ENCODE data around the gene TGM6. TPM values are rescaled to one million over a fixed set of nuclear protein-coding genes. Genes with fewer than 3 reads are reported as not detected.
"Not testable (repeated sequence)": the region's sequence is repeated elsewhere in the genome, so short reads cannot be mapped to it uniquely, and the experiment has no call there.

The TGM6 gene
- total RNA-seq, 2 experiments from 2014 or later, result not detected

DNA sequence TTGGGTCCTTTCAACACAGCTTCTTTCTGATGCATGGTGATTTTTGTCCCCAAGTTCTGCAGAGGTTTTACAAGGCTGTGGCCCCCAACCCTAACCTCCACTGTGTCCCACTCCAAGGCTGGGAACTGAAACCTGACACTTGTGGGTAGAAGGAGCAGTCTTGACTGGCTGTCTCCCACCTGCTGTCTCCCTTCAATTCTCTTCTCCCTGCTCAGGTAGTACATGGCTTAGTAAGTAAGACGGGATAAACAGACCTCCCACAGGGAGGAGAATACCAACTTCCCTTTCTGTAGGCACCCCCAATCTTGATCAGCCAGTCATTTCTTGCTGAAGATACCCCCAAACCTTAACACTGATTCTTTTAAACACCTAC is 25.0 kb downstream of the TGM6 start:
- H3K9me3 Mint-ChIP-seq, result peaks cover 6% of the 10 kb centered on the region
- POLR2A ChIA-PET, result no interaction called here
- no peaks in the 10 kb centered on the region for H3K4me1 Mint-ChIP-seq
- CTCF ChIA-PET, result interaction anchor here (0.6 kb wide), 2 partner anchors 74 to 118 kb away, joined by 3 read pairs; no protein-coding TSS in a partner anchor
- H3K27me3 Mint-ChIP-seq, result peaks cover 13% of the 10 kb centered on the region
- no peak for DNase-seq
- H3K27ac Mint-ChIP-seq, result no peak overlapping the region
- no peaks in the 10 kb centered on the region for H3K36me3 Mint-ChIP-seq (ENCODE audit: low read depth)
- H3K4me3 Mint-ChIP-seq, result no peak overlapping the region

GRCh38 chr20:2407355-2407754 is 26.7 kb downstream of the TGM6 start:
- POLR2A ChIA-PET; H3K9me3 Mint-ChIP-seq; DNase-seq; H3K27ac Mint-ChIP-seq; H3K4me1 Mint-ChIP-seq; H3K36me3 Mint-ChIP-seq (ENCODE audit: low read depth); H3K4me3 Mint-ChIP-seq: not testable (repeated sequence)
- H3K27me3 Mint-ChIP-seq, result peaks cover 23% of the 10 kb centered on the region
- CTCF ChIA-PET, result interaction anchor here (1.1 kb wide), 1 partner anchor 21 kb away, joined by 3 read pairs; no protein-coding TSS in a partner anchor

DNA sequence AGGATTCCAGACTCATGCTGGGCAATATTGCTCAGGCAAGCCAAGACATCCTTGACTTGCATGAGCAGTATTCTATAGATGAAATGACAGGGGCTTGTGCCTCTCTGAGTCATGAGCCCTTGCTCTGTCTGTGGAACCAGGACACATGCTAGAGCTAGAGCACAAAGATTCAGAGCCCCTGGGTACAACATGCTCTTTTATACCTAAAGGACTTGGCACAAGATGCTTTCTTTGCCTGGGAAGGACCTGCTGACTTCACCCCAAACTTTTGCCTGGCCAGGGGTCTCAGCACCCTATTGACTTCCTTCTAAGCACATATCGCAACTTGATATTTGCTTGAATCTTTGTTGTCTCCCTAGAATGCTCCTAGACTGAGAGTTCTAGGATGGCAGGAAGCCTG is 27.4 kb downstream of the TGM6 start:
- Mint-ChIP-seq H3K36me3 (ENCODE audit: low read depth) (no peaks in the 10 kb centered on the region), H3K4me1 (no peaks in the 10 kb centered on the region), H3K27ac (no peak overlapping the region), H3K4me3 (no peak overlapping the region), H3K9me3 (peaks cover 6% of the 10 kb centered on the region), H3K27me3 (peaks cover 26% of the 10 kb centered on the region)
- POLR2A ChIA-PET, result no interaction called here
- CTCF ChIA-PET, result no interaction called here
- DNase-seq, result no peak

DNA sequence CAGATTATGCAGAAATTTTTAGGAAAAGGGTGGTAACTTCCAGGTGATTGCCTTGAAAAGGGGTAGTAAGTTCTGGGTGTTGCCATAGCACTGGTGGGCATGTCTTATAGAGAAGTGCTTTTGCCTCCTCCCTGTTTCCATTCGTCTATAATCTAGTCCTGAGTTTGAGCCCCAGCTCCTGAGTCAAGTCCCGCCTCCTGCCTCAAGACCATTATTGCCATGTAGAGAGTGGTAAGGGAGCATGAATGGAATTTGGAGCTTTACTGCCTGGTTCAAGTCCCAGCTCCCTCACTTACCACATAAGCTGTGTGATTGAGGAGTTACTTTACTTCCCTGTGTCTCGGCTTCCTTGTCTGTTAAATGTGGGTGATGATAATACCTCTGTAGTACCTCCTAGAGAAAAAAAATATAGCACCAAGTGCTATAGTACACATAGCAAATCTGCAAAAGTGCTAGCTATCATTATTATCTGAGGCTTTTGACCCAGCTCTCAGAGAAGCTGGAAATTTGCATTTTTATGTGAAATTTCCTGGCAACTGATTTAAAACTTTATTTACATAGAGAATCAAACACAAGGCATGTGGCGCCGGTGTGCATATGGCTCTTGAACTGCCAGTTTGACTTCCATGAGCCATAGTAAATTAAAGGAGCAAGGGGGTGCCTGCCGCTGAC is 36.0 kb downstream of the TGM6 start:
- DNase-seq, result no peak
- Mint-ChIP-seq H3K4me1 (no peaks in the 10 kb centered on the region), H3K36me3 (ENCODE audit: low read depth) (no peaks in the 10 kb centered on the region), H3K27me3 (peaks cover 30% of the 10 kb centered on the region), H3K9me3 (no peaks in the 10 kb centered on the region), H3K27ac (no peak overlapping the region), H3K4me3 (no peak overlapping the region)
- ChIA-PET CTCF (interaction anchor here (1.0 kb wide), 1 partner anchor 30 kb away, joined by 3 read pairs; no protein-coding TSS in a partner anchor), POLR2A (no interaction called here)

- H3K27ac Mint-ChIP-seq, result no peak overlapping the region
- ChIA-PET CTCF (interaction anchor here (1.0 kb wide), 1 partner anchor 30 kb away, joined by 3 read pairs; no protein-coding TSS in a partner anchor), POLR2A (no interaction called here)
- peaks cover 29% of the 10 kb centered on the region for H3K27me3 Mint-ChIP-seq
- no peaks in the 10 kb centered on the region for H3K9me3 Mint-ChIP-seq
- H3K4me1 Mint-ChIP-seq, result no peaks in the 10 kb centered on the region
- no peaks in the 10 kb centered on the region for H3K36me3 Mint-ChIP-seq (ENCODE audit: low read depth)
- no peak overlapping the region for H3K4me3 Mint-ChIP-seq
- DNase-seq, result no peak
Measured at GRCh38 chr20:2417213-2417541, 36.5 kb downstream of the TGM6 start.

GRCh38 chr20:2418388-2418787 is 37.7 kb downstream of the TGM6 start:
- Mint-ChIP-seq H3K4me3 (no peak overlapping the region), H3K36me3 (ENCODE audit: low read depth) (no peaks in the 10 kb centered on the region), H3K27me3 (peaks cover 25% of the 10 kb centered on the region), H3K9me3 (no peaks in the 10 kb centered on the region), H3K27ac (no peak overlapping the region), H3K4me1 (no peaks in the 10 kb centered on the region)
- CTCF ChIA-PET, result no interaction called here
- no peak for DNase-seq
- POLR2A ChIA-PET, result no interaction called here

DNA sequence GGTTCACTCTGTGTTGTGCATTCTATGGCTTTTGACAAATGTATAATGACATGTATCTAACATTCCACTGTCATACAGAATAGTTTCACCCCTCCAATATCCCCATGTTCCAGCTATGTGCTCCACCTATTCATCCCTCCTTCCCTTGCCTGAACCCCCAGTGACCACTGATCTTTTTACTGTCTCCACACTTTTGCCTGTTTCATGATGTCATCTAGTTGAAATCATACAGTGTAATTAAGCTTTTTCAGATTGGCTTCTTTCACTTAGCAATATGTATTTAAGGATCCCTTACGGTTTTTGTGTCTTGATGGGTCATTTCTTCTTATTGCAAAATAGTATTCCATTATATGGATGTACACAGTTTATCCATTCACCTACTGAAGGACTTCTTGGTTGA is 39.8 kb downstream of the TGM6 start:
- Mint-ChIP-seq H3K27me3 (peaks cover 16% of the 10 kb centered on the region), H3K4me1 (no peaks in the 10 kb centered on the region), H3K36me3 (ENCODE audit: low read depth) (no peaks in the 10 kb centered on the region), H3K27ac (no peak overlapping the region), H3K9me3 (no peaks in the 10 kb centered on the region), H3K4me3 (no peak overlapping the region)
- ChIA-PET CTCF (no interaction called here), POLR2A (no interaction called here)
- no peak for DNase-seq

GRCh38 chr20:2421247-2421646 is 40.5 kb downstream of the TGM6 start:
- no peak for DNase-seq
- Mint-ChIP-seq H3K4me1 (no peaks in the 10 kb centered on the region), H3K4me3 (no peak overlapping the region), H3K27ac (no peak overlapping the region), H3K36me3 (ENCODE audit: low read depth) (no peaks in the 10 kb centered on the region), H3K27me3 (peaks cover 19% of the 10 kb centered on the region), H3K9me3 (no peaks in the 10 kb centered on the region)
- ChIA-PET CTCF (no interaction called here), POLR2A (no interaction called here)

GRCh38 chr20:2429051-2429450 is 48.4 kb downstream of the TGM6 start:
- H3K9me3 Mint-ChIP-seq, result no peaks in the 10 kb centered on the region
- H3K27me3 Mint-ChIP-seq, result peaks cover 5% of the 10 kb centered on the region
- H3K4me1 Mint-ChIP-seq, result peaks cover 1% of the 10 kb centered on the region
- no peak overlapping the region for H3K4me3 Mint-ChIP-seq
- ChIA-PET CTCF (no interaction called here), POLR2A (no interaction called here)
- no peak for DNase-seq
- H3K36me3 Mint-ChIP-seq (ENCODE audit: low read depth), result no peaks in the 10 kb centered on the region
- no peak overlapping the region for H3K27ac Mint-ChIP-seq

- Mint-ChIP-seq H3K27me3 (peaks cover 5% of the 10 kb centered on the region), H3K27ac (no peak overlapping the region), H3K36me3 (ENCODE audit: low read depth) (no peaks in the 10 kb centered on the region), H3K9me3 (no peaks in the 10 kb centered on the region), H3K4me3 (no peak overlapping the region), H3K4me1 (peaks cover 1% of the 10 kb centered on the region)
- POLR2A ChIA-PET, result no interaction called here
- CTCF ChIA-PET, result no interaction called here
- no peak for DNase-seq
Measured at GRCh38 chr20:2430538-2430937, 49.8 kb downstream of the TGM6 start.

GRCh38 chr20:2431185-2431584 is 50.5 kb downstream of the TGM6 start:
- no peak for DNase-seq
- ChIA-PET POLR2A (no interaction called here), CTCF (no interaction called here)
- no peaks in the 10 kb centered on the region for H3K9me3 Mint-ChIP-seq
- no peaks in the 10 kb centered on the region for H3K36me3 Mint-ChIP-seq (ENCODE audit: low read depth)
- no peak overlapping the region for H3K27ac Mint-ChIP-seq
- peaks cover 3% of the 10 kb centered on the region for H3K27me3 Mint-ChIP-seq
- H3K4me1 Mint-ChIP-seq, result peaks cover 1% of the 10 kb centered on the region
- H3K4me3 Mint-ChIP-seq, result no peak overlapping the region

DNA sequence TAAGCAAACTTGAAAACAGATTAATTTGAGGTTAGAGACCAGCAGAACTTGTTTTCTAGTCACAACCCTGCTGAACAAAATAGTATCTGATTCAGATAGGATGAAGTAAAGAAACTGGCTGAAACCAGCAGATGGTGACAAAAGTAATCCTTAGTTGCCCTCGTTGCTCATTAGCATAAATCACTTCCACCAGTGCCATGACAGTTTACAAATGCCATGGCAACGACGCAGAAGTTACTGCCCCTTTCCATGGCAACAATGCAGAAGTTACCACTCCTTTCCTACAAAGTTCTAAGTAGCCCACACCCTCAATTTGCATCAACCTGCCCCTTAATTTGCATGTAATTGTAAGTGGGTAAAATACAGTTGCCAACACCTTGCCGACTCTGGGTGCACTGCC is 66.1 kb downstream of the TGM6 start:
- POLR2A ChIA-PET, result interaction anchor here (1.4 kb wide), 1 partner anchor 23 kb away, joined by 6 read pairs; the partner anchor contains the start of gene SNRPB
- peaks cover 17% of the 10 kb centered on the region for H3K4me1 Mint-ChIP-seq
- H3K36me3 Mint-ChIP-seq (ENCODE audit: low read depth), result no peaks in the 10 kb centered on the region
- CTCF ChIA-PET, result interaction anchor here (1.0 to 2.5 kb wide), 5 partner anchors 9 to 239 kb away, joined by 3 to 14 read pairs (median 4); no protein-coding TSS in a partner anchor
- H3K27me3 Mint-ChIP-seq, result peaks cover 8% of the 10 kb centered on the region
- H3K9me3 Mint-ChIP-seq, result no peaks in the 10 kb centered on the region
- no peak overlapping the region for H3K4me3 Mint-ChIP-seq
- no peak for DNase-seq
- H3K27ac Mint-ChIP-seq, result no peak overlapping the region

DNA sequence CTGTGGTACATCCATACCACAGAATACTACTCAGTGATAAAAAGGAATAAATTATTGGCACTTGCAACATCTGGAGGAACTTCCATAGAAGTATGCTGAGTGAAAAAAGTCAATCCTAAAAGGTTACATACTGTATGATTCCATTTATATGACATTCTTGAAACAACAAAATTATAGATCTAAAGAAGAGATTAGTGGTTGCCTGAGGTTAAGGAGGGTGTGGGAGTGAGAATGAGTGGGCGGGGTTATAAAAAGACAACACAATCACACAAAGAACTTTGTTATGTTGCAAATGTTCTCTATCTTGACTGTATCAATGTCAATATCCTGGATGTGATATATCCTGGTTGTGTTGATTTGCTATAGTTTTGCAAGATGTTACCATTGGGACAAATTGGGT is 68.7 kb downstream of the TGM6 start:
- H3K9me3 Mint-ChIP-seq, result no peaks in the 10 kb centered on the region
- no peak overlapping the region for H3K4me3 Mint-ChIP-seq
- no peaks in the 10 kb centered on the region for H3K36me3 Mint-ChIP-seq (ENCODE audit: low read depth)
- H3K27me3 Mint-ChIP-seq, result peaks cover 8% of the 10 kb centered on the region
- POLR2A ChIA-PET, result interaction anchor here (1.0 kb wide), 1 partner anchor 21 kb away, joined by 4 read pairs; the partner anchor contains the start of gene SNRPB
- peaks cover 17% of the 10 kb centered on the region for H3K4me1 Mint-ChIP-seq
- CTCF ChIA-PET, result interaction anchor here (1.0 to 4.9 kb wide), 2 partner anchors 62 to 101 kb away, joined by 3 to 41 read pairs; no protein-coding TSS in a partner anchor
- no peak for DNase-seq
- no peak overlapping the region for H3K27ac Mint-ChIP-seq

DNA sequence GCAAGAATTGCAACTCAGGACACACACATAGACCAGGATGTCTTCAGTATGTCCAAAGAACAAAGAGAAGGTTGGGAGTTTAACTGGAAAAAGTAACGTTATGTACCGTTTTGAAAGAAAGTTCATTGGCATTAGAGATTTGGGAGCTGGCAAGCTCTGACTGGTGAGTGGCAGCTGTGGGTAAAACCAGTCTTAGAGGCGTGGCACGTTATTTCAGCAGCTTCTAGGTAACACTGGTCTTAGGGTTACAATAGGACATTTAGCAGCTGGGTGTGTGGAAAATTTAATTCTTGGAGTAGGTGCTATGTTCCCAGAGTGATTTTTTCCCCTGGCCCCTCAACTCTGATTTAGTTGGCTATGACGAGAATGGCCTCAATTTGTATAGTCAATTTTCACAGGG is 70.7 kb downstream of the TGM6 start:
- ChIA-PET CTCF (interaction anchor here (0.6 to 4.9 kb wide), 7 partner anchors 9 to 243 kb away, joined by 3 to 41 read pairs (median 9); partner anchors contain the start of gene SNRPB), POLR2A (interaction anchor here (1.7 to 2.1 kb wide), 2 partner anchors 19 to 244 kb away, joined by 4 to 6 read pairs; partner anchors contain the start of gene SNRPB)
- Mint-ChIP-seq H3K4me1 (peaks cover 19% of the 10 kb centered on the region), H3K36me3 (ENCODE audit: low read depth) (no peaks in the 10 kb centered on the region), H3K27ac (no peak overlapping the region), H3K9me3 (no peaks in the 10 kb centered on the region), H3K4me3 (no peak overlapping the region), H3K27me3 (peaks cover 5% of the 10 kb centered on the region)
- no peak for DNase-seq

Data from activated CD4-positive, alpha-beta memory T cell treated with anti-CD3 and anti-CD28 coated beads, Interleukin-2, amount 10 ng/mL, durations not matched to agents 7 days and 5 days (primary cell).